ENCODE measurements around the gene REEP1.

DNA sequence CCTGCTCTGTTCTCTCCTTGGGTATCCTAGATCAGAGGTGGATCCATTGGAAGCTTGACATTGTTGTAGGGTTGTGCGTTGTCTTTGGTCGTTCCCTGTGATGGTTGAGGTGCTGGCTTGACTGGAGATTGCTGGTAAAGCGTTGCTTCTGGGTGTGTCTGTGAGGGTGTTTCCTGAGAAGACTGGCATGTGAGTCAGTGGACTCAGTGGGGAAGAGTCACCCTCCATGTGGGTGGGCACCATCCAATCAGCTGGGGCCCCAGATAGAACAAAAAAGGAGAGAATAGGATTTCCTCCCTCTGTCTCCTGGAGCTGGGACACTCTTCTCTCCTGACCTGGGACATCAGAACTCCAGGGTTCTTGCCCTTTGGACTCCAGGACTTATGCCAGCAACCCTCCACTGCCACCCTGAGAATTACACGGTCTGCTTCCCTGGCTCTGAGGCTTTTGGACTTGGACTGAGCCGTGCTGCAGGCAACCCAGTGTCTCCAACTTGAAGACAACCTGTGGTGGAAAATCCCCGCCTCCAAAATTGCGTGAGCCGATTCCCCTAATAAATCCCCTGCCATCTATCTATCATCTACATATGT, 14.8 kb upstream of the REEP1 start:
- TF ChIP-seq SIN3A (IDR thresholded peaks at IDR 0.05; ENCODE audit: borderline replicate concordance, insufficient read depth, low read depth, low read length), result no peak
- TF ChIP-seq CTCF (IDR thresholded peaks at IDR 0.05), result no peak
- TF ChIP-seq, protein P1, sequence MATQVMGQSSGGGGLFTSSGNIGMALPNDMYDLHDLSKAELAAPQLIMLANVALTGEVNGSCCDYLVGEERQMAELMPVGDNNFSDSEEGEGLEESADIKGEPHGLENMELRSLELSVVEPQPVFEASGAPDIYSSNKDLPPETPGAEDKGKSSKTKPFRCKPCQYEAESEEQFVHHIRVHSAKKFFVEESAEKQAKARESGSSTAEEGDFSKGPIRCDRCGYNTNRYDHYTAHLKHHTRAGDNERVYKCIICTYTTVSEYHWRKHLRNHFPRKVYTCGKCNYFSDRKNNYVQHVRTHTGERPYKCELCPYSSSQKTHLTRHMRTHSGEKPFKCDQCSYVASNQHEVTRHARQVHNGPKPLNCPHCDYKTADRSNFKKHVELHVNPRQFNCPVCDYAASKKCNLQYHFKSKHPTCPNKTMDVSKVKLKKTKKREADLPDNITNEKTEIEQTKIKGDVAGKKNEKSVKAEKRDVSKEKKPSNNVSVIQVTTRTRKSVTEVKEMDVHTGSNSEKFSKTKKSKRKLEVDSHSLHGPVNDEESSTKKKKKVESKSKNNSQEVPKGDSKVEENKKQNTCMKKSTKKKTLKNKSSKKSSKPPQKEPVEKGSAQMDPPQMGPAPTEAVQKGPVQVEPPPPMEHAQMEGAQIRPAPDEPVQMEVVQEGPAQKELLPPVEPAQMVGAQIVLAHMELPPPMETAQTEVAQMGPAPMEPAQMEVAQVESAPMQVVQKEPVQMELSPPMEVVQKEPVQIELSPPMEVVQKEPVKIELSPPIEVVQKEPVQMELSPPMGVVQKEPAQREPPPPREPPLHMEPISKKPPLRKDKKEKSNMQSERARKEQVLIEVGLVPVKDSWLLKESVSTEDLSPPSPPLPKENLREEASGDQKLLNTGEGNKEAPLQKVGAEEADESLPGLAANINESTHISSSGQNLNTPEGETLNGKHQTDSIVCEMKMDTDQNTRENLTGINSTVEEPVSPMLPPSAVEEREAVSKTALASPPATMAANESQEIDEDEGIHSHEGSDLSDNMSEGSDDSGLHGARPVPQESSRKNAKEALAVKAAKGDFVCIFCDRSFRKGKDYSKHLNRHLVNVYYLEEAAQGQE (IDR thresholded peaks at IDR 0.05; ENCODE audit: insufficient read depth in 1 of 2, low read depth in 2 of 2, low read length in 1 of 2), result no peak
- no peak for TF ChIP-seq POLR2AphosphoS5 (IDR thresholded peaks at IDR 0.05; ENCODE audit: low read depth, low read length)
- TF ChIP-seq TCF7L2 (IDR thresholded peaks at IDR 0.05; ENCODE audit: low read depth, low read length), result no peak

Data from Panc1 (cell line).